ENCODE results near the gene GIT1. TPM values are rescaled to one million over a fixed set of nuclear protein-coding genes. Genes with fewer than 3 reads are reported as not detected.

Gene GIT1
- total and polyA plus RNA-seq, 2 donors (not counting 3 experiments of a cell fraction or from before 2014, with no cell fraction given): 75.5 to 92.5 TPM

DNA sequence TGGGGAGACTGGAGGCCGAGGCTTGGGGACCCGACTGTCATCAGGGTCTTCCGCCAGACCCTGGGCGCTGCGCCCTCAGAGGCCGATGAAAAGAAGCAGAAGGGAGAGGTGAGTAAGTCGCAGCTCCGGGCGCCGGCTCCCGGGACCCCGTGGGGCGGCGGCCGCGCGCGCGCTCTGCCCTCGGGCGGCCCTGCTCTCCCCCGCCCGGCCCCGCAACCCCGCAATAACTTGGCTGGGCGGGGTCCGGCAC is 22.2 kb downstream of the GIT1 start:
- ChIA-PET POLR2A (interaction anchor here (0.6 to 0.7 kb wide), 2 partner anchors 286 to 417 kb away, joined by 3 read pairs; no protein-coding TSS in a partner anchor), CTCF (interaction anchor here (0.6 to 7.6 kb wide), 8 partner anchors 11 to 450 kb away, joined by 3 to 39 read pairs (median 6); partner anchors contain the start of gene ANKRD13B)
- H3K79me2 ChIP-seq (ENCODE audit: control insufficient read depth, insufficient read depth, low read length): no peaks in the 10 kb centered on the region
- intact Hi-C loops (cut with micrococcal nuclease): loop anchor here (1.0 to 5.0 kb wide), 4 partner anchors 24 to 275 kb away; partner anchors contain the start of genes NUFIP2 and TAOK1
- no peaks in the 10 kb centered on the region for H3K27me3 ChIP-seq (ENCODE audit: control insufficient read depth in 2 of 2, insufficient read depth in 2 of 2, low read length in 2 of 2)
- peak overlapping the region; percentile 46 to 77 (median 70) for H3K4me3 ChIP-seq (replicated peaks in 1 of 3; ENCODE audit: insufficient read depth in 1 of 3, low read depth in 1 of 3, low read length in 3 of 3)
- no peaks in the 10 kb centered on the region for H4K20me1 ChIP-seq (replicated peaks; ENCODE audit: control insufficient read depth, extremely low read depth, insufficient read depth, low read length)
- H3K4me1 ChIP-seq (ENCODE audit: control insufficient read depth, extremely low read depth, insufficient read depth, low read length): peaks cover 22% of the 10 kb centered on the region
- H3K36me3 ChIP-seq (ENCODE audit: control insufficient read depth in 2 of 2, extremely low read depth in 1 of 2, insufficient read depth in 2 of 2, low read length in 2 of 2): peaks cover 0 to 2% of the 10 kb centered on the region in 2 experiments
- FAIRE-seq (no peak), DNase-seq (ENCODE audit: low read depth, low spot score) (no peak)
- H3K4me2 ChIP-seq (ENCODE audit: insufficient read depth, low read length): peak overlapping the region; percentile 90
- no peak overlapping the region for H3K9ac ChIP-seq (replicated peaks; ENCODE audit: extremely low read depth, insufficient read depth, low read length)
- dilution Hi-C loops (cut with MboI; ENCODE audit: extremely low pct_ligation_motif_present, low sequenced_read_pairs): no loop called here
- TF ChIP-seq FOS (IDR thresholded peaks at IDR 0.05; ENCODE audit: borderline replicate concordance, insufficient read depth, low read length) (no peak), POLR2A (IDR thresholded peaks at IDR 0.05; ENCODE audit: low read depth, low read length) (no peak), MYC (IDR thresholded peaks at IDR 0.05; ENCODE audit: low read depth, low read length) (no peak), POLR2AphosphoS5 (IDR thresholded peaks at IDR 0.05; ENCODE audit: insufficient read depth, low read depth, low read length) (no peak), GATA2 (IDR thresholded peaks at IDR 0.05; ENCODE audit: insufficient read depth, insufficient read length, low read depth, low read length) (no peak), JUN (IDR thresholded peaks at IDR 0.05; ENCODE audit: borderline replicate concordance, insufficient read depth, insufficient read length, low read depth) (no peak), EZH2 (IDR thresholded peaks at IDR 0.05; ENCODE audit: borderline replicate concordance, low read depth, low read length, severe bottlenecking) (no peak)
- TF ChIP-seq, protein P1, sequence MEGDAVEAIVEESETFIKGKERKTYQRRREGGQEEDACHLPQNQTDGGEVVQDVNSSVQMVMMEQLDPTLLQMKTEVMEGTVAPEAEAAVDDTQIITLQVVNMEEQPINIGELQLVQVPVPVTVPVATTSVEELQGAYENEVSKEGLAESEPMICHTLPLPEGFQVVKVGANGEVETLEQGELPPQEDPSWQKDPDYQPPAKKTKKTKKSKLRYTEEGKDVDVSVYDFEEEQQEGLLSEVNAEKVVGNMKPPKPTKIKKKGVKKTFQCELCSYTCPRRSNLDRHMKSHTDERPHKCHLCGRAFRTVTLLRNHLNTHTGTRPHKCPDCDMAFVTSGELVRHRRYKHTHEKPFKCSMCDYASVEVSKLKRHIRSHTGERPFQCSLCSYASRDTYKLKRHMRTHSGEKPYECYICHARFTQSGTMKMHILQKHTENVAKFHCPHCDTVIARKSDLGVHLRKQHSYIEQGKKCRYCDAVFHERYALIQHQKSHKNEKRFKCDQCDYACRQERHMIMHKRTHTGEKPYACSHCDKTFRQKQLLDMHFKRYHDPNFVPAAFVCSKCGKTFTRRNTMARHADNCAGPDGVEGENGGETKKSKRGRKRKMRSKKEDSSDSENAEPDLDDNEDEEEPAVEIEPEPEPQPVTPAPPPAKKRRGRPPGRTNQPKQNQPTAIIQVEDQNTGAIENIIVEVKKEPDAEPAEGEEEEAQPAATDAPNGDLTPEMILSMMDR (IDR thresholded peaks at IDR 0.05; ENCODE audit: extremely low read depth in 1 of 2, insufficient read depth in 1 of 2, low read depth in 1 of 2, low read length in 2 of 2): no peak
- TF ChIP-seq, protein P2, sequence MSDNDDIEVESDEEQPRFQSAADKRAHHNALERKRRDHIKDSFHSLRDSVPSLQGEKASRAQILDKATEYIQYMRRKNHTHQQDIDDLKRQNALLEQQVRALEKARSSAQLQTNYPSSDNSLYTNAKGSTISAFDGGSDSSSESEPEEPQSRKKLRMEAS (IDR thresholded peaks at IDR 0.05; ENCODE audit: insufficient read depth, insufficient read length): no peak
- peak overlapping the region; percentile 91 for H2AFZ ChIP-seq (ENCODE audit: low read depth, low read length)
- BruUV-seq (replicated peaks): no TSS peak
- H3K9me1 ChIP-seq (replicated peaks; ENCODE audit: control insufficient read depth, extremely low read depth, insufficient read depth, low read length): no peaks in the 10 kb centered on the region
- H3K9me3 ChIP-seq (replicated peaks; ENCODE audit: control insufficient read depth, insufficient read depth, low read length): no peaks in the 10 kb centered on the region
- no peak overlapping the region for H3K27ac ChIP-seq (ENCODE audit: insufficient read depth, low read depth, low read length)
